ENCODE measurements around the gene ATP6AP1.

- TF ChIP-seq CTCF (IDR thresholded peaks at IDR 0.05 in 2 of 3, conservative IDR thresholded peaks at IDR 0.05 in 1 of 3; ENCODE audit: insufficient read depth in 2 of 3, low read depth in 1 of 3, low read length in 3 of 3): no peak; a peak in 1 of 6 replicates
- peak; percentile 79 for TF ChIP-seq POLR2A (conservative IDR thresholded peaks at IDR 0.05)
- no peak for TF ChIP-seq EZH2 (IDR thresholded peaks at IDR 0.05; ENCODE audit: borderline replicate concordance, low read depth, low read length)
- TF ChIP-seq GABPB2 (CRISPR knock-in tag; conservative IDR thresholded peaks at IDR 0.05): no peak
- no peak for TF ChIP-seq TAF15 (IDR thresholded peaks at IDR 0.05; ENCODE audit: low read depth, low read length)
- TF ChIP-seq SNRNP70 (optimal IDR thresholded peaks at IDR 0.05; ENCODE audit: low read depth, low read length): no peak
These were observed 49.5 kb upstream of the ATP6AP1 start, which contains the start of gene EMD for GRCh38 chrX:154378799-154379568.

All from K562 (cell line).